CD4-positive, alpha-beta T cell treated with Interleukin-21 for 1 hour (primary cell): ENCODE results near the gene EPOP.
"Not testable (repeated sequence)": the region's sequence is repeated elsewhere in the genome, so short reads cannot be mapped to it uniquely, and the experiment has no call there.

Source experiments
- DNase-seq: peaks from one replicate; pipeline ENCODE4 v3.0.0-alpha.2; 2020

EPOP gene

GRCh38 chr17:38636054-38636453, 38.7 kb downstream of the EPOP start:
- no peak for DNase-seq

GRCh38 chr17:38632334-38632733, 42.4 kb downstream of the EPOP start:
- no peak for DNase-seq

- DNase-seq = no peak
These were observed 46.3 kb downstream of the EPOP start for GRCh38 chr17:38628441-38628840.

GRCh38 chr17:38627957-38628356, 46.8 kb downstream of the EPOP start:
- DNase-seq = no peak

GRCh38 chr17:38626606-38627226, 48.0 kb downstream of the EPOP start:
- not testable (repeated sequence) for DNase-seq

GRCh38 chr17:38625482-38625881, 49.3 kb downstream of the EPOP start:
- DNase-seq = no peak

- not testable (repeated sequence) for DNase-seq
These were observed 49.9 kb downstream of the EPOP start for GRCh38 chr17:38624782-38625355.
